ENCODE measurements around the gene FAM111A.

- TF ChIP-seq CTCF (conservative IDR thresholded peaks at IDR 0.05; ENCODE audit: low read length) (no peak), EZH2phosphoT487 (IDR thresholded peaks at IDR 0.05; ENCODE audit: borderline replicate concordance) (no peak)
These were observed 55.3 kb downstream of the FAM111A start for GRCh38 chr11:59197991-59198390.
